K562 (cell line): ENCODE data around the gene MAZ. TPM values are rescaled to one million over a fixed set of nuclear protein-coding genes. Genes with fewer than 3 reads are reported as not detected.

Experiments
- ATAC-seq: fragments of 200-7000 bp; cut with Tn5 transposase; 3 replicates; pipeline ENCODE4 v1.9.1; 2020; ENCODE audit warnings: moderate library complexity
- BruUV-seq: library from RNA; stranded (reverse); fragments of 400-500 nt; replicated peaks from 2 replicates; lab custom pipeline; 2021; lab: Mats Ljungman, UMichigan
- CTCF ChIA-PET: fragments of 300-600 bp; formaldehyde crosslinking; extraction: SDS; loops from one replicate; lab custom pipeline; 2021; ENCODE audit warnings: low intra/inter-chr PET ratio; lab: Yijun Ruan, JAX
- POLR2A ChIA-PET: fragments of 300-600, 350-650 bp; sonication (Branson Sonifier 250); formaldehyde crosslinking; extraction: SDS; loops from one replicate; lab custom pipeline; 2021; ENCODE audit warnings: antibody characterized with exemption, inconsistent platforms; lab: Yijun Ruan, JAX
- DNase-seq, 4 experiments: peaks; one replicate each; pipeline versions ENCODE4 v3.0.0 to v3.0.0-alpha.2; 2011 to 2018; ENCODE audit warnings: low spot score in 3 of 4, mixed read lengths in 3 of 4; ENCODE audit errors: extremely low read depth in 1 of 4
- FAIRE-seq: peaks from 2 replicates; lab custom pipeline; 2011; peaks lifted over from hg19 to GRCh38; lab: Jason Lieb, UNC
- H2AFZ ChIP-seq: 2 replicates; pipeline ENCODE4 v1.6.0; 2011; ENCODE audit warnings: low read depth, low read length, control low read depth, inconsistent platforms
- H3K27ac ChIP-seq: fragments of 200-600 bp; 3 replicates; pipeline ENCODE4 v1.8.0; 2011; ENCODE audit warnings: low read depth, mild to moderate bottlenecking, control low read depth, inconsistent platforms, low read length, moderate library complexity, mixed read lengths; ENCODE audit errors: extremely low read depth
- H3K27me3 ChIP-seq, 2 experiments: fragments of 300-600 bp in 1 of 2; 2 replicates in 1 of 2; 3 replicates in 1 of 2; pipeline versions ENCODE4 v1.6.0 to v1.8.0; 2011; ENCODE audit warnings: inconsistent platforms in 2 of 2, low read length in 2 of 2, mild to moderate bottlenecking in 1 of 2, mixed read lengths in 1 of 2, moderate library complexity in 1 of 2; ENCODE audit not compliant: control insufficient read depth in 2 of 2, insufficient read depth in 2 of 2
- H3K36me3 ChIP-seq: fragments of 300-600 bp; 3 replicates; pipeline ENCODE4 v1.8.0; 2011; ENCODE audit warnings: mild to moderate bottlenecking, low read length, inconsistent platforms; ENCODE audit not compliant: control insufficient read depth, insufficient read depth
- H3K4me1 ChIP-seq, 2 experiments: fragments of 200-600 bp in 1 of 2; replicated peaks in 1 of 2; 2 replicates in 1 of 2; 3 replicates in 1 of 2; pipeline versions ENCODE4 v1.5.1 to v1.8.0; 2011; ENCODE audit warnings: inconsistent platforms in 2 of 2, low read length in 2 of 2, mild to moderate bottlenecking in 1 of 2, mixed read lengths in 1 of 2, moderate library complexity in 1 of 2; ENCODE audit not compliant: control insufficient read depth in 2 of 2, insufficient read depth in 2 of 2
- H3K4me2 ChIP-seq: 2 replicates; pipeline ENCODE4 v1.6.1; 2011; ENCODE audit warnings: low read length, control low read depth, inconsistent platforms, mixed read lengths; ENCODE audit not compliant: insufficient read depth
- H3K4me3 ChIP-seq: fragments of 200-600 bp; sonication (generic), shearing (Covaris generic); 2 replicates; pipeline ENCODE4 v1.5.1; 2016; ENCODE audit warnings: control low read depth, inconsistent platforms
- H3K79me2 ChIP-seq: fragments of 200-600 bp; 3 replicates; pipeline ENCODE4 v1.8.0; 2011; ENCODE audit warnings: low read length, inconsistent platforms; ENCODE audit not compliant: control insufficient read depth, insufficient read depth
- H3K9ac ChIP-seq, 2 experiments: 2 replicates each; pipeline versions ENCODE4 v1.6.0 to v1.6.1; 2011; ENCODE audit warnings: low read depth in 2 of 2, low read length in 2 of 2, control low read depth in 1 of 2, inconsistent platforms in 1 of 2, mild to moderate bottlenecking in 1 of 2, mixed read lengths in 1 of 2; ENCODE audit not compliant: insufficient read depth in 1 of 2
- H3K9me1 ChIP-seq: one replicate; pipeline ENCODE4 v1.6.0; 2011; ENCODE audit warnings: inconsistent platforms, mild to moderate bottlenecking, low read length, moderate library complexity; ENCODE audit not compliant: control insufficient read depth, insufficient read depth
- H3K9me3 ChIP-seq: replicated peaks from 2 replicates; pipeline ENCODE4 v1.5.1; 2011; ENCODE audit warnings: low read depth, low read length, inconsistent platforms; ENCODE audit not compliant: control insufficient read depth, insufficient read depth
- H4K20me1 ChIP-seq: replicated peaks from 2 replicates; pipeline ENCODE4 v1.6.1; 2011; ENCODE audit warnings: low read length, inconsistent platforms, mixed read lengths; ENCODE audit not compliant: control insufficient read depth, insufficient read depth
- BRF1 ChIP-seq: IDR thresholded peaks from 3 replicates; pipeline ENCODE4 v1.6.1; 2011; ENCODE audit warnings: borderline replicate concordance, mild to moderate bottlenecking; ENCODE audit not compliant: insufficient read length; ENCODE audit errors: extremely low read depth
- CCAR2 ChIP-seq: fragments of 200-400 bp; formaldehyde crosslinking; IDR thresholded peaks from 2 replicates; pipeline ENCODE4 v1.6.1; 2017; ENCODE audit warnings: mild to moderate bottlenecking, low read depth, low read length
- DACH1 ChIP-seq: fragments of 450-650 bp; IDR thresholded peaks from 2 replicates; pipeline ENCODE4 v1.6.1; 2018; ENCODE audit not compliant: partially characterized antibody
- DDX20 ChIP-seq: fragments of 450-650 bp; IDR thresholded peaks from 2 replicates; pipeline ENCODE4 v1.6.1; 2016; ENCODE audit warnings: missing genetic modification characterization, low read depth, mild to moderate bottlenecking, missing compliant biosample characterization, moderate library complexity
- FOXJ2 ChIP-seq: fragments of 200-800 bp; sonication (Bioruptor generic); IDR thresholded peaks from 2 replicates; pipeline ENCODE4 v1.6.1; 2016; ENCODE audit warnings: missing genetic modification characterization, missing compliant biosample characterization
- GABPA ChIP-seq: fragments of 200-800 bp; sonication (Bioruptor generic); conservative IDR thresholded peaks from 2 replicates; pipeline ENCODE4 v1.6.1; 2016; ENCODE audit warnings: low read depth, missing genetic modification characterization, missing compliant biosample characterization
- GABPB2 ChIP-seq: fragments of 250-450 bp; sonication (Bioruptor Pico); conservative IDR thresholded peaks from 2 replicates; pipeline ENCODE4 v1.5.1; 2021; ENCODE audit warnings: mild to moderate bottlenecking
- KLF6 ChIP-seq: fragments of 250-450 bp; sonication (Bioruptor Pico); IDR thresholded peaks from 2 replicates; pipeline ENCODE4 v1.4.0; 2020; ENCODE audit warnings: mild to moderate bottlenecking, moderate library complexity, borderline replicate concordance
- NFE2L1 ChIP-seq: fragments of 450-650 bp; IDR thresholded peaks from 2 replicates; pipeline ENCODE4 v1.6.1; 2016; ENCODE audit warnings: missing genetic modification characterization, low read depth, mild to moderate bottlenecking, missing compliant biosample characterization, moderate library complexity, borderline replicate concordance
- PRMT5 ChIP-seq: sonication (generic); formaldehyde crosslinking; IDR thresholded peaks from 2 replicates; pipeline ENCODE4 v1.5.0; 2020; ENCODE audit warnings: missing genetic modification reagents
- PTTG1 ChIP-seq: fragments of 450-650 bp; IDR thresholded peaks from 2 replicates; pipeline ENCODE4 v1.6.1; 2016; ENCODE audit warnings: low read depth, mild to moderate bottlenecking, missing genetic modification characterization, missing compliant biosample characterization
- ZNF764 ChIP-seq: fragments of 250-450 bp; sonication (Bioruptor Pico); IDR thresholded peaks from 2 replicates; pipeline ENCODE4 v1.4.0; 2020; ENCODE audit warnings: low read depth, mild to moderate bottlenecking, moderate library complexity
- WGBS: fragments of 100-300 bp; shearing (Covaris generic); methylation state at CpG from one replicate; pipeline ENCODE4 v1.1.6; 2016; ENCODE audit warnings: low coverage, mixed read lengths; ENCODE audit not compliant: insufficient coverage; ENCODE audit errors: missing lambda C conversion rate; 5-methylcytosine and 5-hydroxymethylcytosine counted together
- in situ Hi-C: fragments of 300-500 bp; cut with MboI; formaldehyde crosslinking; loops from 4 replicates; pipeline ENCODE4 v1.15.0; 2018; ENCODE audit warnings: inconsistent platforms, mixed read lengths
- intact Hi-C: fragments of 100-400 bp; cut with micrococcal nuclease; formaldehyde crosslinking; loops from 2 replicates; pipeline ENCODE4 v1.14.2; 2022
- polyA plus RNA-seq, 8 experiments: library from polyadenylated mRNA; depleted of rRNA in 4 of 8; stranded (reverse) in 5 of 8; unstranded in 3 of 8; fragments of >200 nt; fragmentation: Nextera tagmentation in 2 of 8; fragmentation: Illumina TruSeq in 1 of 8; extraction: Ambion mirVana in 2 of 8; extraction: Trizol in 1 of 8; gene quantifications; 2 replicates each; pipeline versions ENCODE4 v1.2.1 to v1.2.3, GENCODE V29; 2011 to 2014; ENCODE audit warnings: inconsistent platforms in 1 of 8, missing spikeins in 1 of 8
- total RNA-seq, 7 experiments: library from RNA; depleted of rRNA in 6 of 7; stranded (reverse); fragments of >200 nt in 6 of 7; fragmentation: Illumina TruSeq in 2 of 7; extraction: Trizol in 2 of 7; gene quantifications; 2 replicates each; pipeline versions ENCODE4 v1.2.1 to v1.2.3, GENCODE V29; 2011 to 2021; ENCODE audit warnings: low replicate concordance in 1 of 7
- TF ChIP-seq, protein P1 (sequence below): fragments of 450-650 bp; formaldehyde crosslinking; IDR thresholded peaks from 2 replicates; pipeline ENCODE4 v1.4.0; 2022; ENCODE audit warnings: missing genetic modification characterization
- TF ChIP-seq, protein P2 (sequence below): fragments of 250-450 bp; sonication (Bioruptor Pico); IDR thresholded peaks from 2 replicates; pipeline ENCODE4 v1.5.1; 2021; ENCODE audit warnings: mild to moderate bottlenecking
- TF ChIP-seq, protein P3 (sequence below): fragments of 450-650 bp; formaldehyde crosslinking; IDR thresholded peaks from 2 replicates; pipeline ENCODE4 v1.4.0; 2022; ENCODE audit warnings: mild to moderate bottlenecking, moderate library complexity
- TF ChIP-seq, protein P4 (sequence below): fragments of 450-650 bp; IDR thresholded peaks from 2 replicates; pipeline ENCODE4 v1.6.1; 2016; ENCODE audit warnings: mild to moderate bottlenecking

Gene MAZ
- total and polyA plus RNA-seq, 9 of the 15 experiments (the other 6 are each of a cell fraction or from before 2014, with no cell fraction given): 45.4 to 532 (median 250) TPM

DNA sequence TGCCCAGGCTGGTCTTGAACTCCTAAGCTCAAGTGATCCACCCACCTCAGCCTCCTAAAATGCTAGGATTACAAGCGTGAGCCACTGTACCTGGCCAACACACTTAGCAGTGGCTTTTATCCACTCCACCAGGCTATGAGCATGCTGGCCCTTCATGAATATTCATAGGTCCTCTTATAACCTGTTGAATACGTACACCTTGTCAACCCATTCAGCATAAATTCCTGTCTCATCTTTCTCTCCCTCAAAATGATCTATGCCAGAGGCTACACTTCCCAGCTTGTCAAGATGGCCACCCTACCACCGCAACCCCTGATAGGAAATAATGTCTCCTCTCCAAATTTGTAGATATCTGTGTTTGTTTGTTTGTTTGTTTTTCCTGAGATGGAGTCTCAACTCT is 39.3 kb upstream of the MAZ start (continued):
- TF ChIP-seq, protein P1, sequence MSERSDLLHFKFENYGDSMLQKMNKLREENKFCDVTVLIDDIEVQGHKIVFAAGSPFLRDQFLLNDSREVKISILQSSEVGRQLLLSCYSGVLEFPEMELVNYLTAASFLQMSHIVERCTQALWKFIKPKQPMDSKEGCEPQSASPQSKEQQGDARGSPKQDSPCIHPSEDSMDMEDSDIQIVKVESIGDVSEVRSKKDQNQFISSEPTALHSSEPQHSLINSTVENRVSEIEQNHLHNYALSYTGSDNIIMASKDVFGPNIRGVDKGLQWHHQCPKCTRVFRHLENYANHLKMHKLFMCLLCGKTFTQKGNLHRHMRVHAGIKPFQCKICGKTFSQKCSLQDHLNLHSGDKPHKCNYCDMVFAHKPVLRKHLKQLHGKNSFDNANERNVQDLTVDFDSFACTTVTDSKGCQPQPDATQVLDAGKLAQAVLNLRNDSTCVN (CRISPR knock-in tag): no peak
- TF ChIP-seq NFE2L1 (tag) (no peak), FOXJ2 (tag) (no peak), GABPA (tag) (no peak), GABPB2 (no peak)
- TF ChIP-seq, protein P2, sequence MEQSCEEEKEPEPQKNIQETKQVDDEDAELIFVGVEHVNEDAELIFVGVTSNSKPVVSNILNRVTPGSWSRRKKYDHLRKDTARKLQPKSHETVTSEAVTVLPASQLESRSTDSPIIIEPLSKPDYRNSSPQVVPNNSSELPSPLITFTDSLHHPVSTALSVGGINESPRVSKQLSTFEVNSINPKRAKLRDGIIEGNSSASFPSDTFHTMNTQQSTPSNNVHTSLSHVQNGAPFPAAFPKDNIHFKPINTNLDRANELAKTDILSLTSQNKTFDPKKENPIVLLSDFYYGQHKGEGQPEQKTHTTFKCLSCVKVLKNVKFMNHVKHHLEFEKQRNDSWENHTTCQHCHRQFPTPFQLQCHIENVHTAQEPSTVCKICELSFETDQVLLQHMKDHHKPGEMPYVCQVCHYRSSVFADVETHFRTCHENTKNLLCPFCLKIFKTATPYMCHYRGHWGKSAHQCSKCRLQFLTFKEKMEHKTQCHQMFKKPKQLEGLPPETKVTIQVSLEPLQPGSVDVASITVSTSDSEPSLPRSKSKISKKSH (CRISPR knock-in tag): no peak
- TF ChIP-seq, all 486 proteins: peak for 0

DNA sequence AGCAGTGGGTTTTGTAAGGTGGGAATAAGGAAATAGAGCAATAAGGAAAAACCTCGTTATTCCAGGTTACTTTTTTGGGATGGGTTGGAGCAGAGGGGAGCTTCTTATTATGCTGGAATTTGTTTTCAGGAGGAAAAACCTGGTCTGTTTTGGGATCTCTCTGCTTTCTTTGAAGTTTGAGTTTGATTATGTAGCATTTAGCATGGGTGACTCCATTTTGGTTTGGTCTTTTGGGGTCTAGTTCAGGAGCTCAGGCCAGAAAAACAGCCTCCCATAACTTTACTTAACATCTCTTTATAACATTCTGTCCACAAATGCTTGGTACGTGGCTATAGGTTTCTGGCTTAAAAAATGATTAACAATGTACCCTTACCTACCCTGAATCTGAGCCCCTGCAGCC is 36.8 kb upstream of the MAZ start:
- intact Hi-C loops: no loop called here
- Histone ChIP-seq H3K36me3 (no peaks in the 10 kb centered on the region), H3K4me3 (no peak overlapping the region), H3K27ac (no peak overlapping the region), H2AFZ (no peak overlapping the region), H3K9ac (no peak overlapping the region), H3K4me1 (peaks cover 6 to 11% of the 10 kb centered on the region in 2 experiments), H3K9me3 (no peaks in the 10 kb centered on the region), H3K79me2 (no peaks in the 10 kb centered on the region), H3K9me1 (no peaks in the 10 kb centered on the region), H3K4me2 (no peak overlapping the region), H3K27me3 (no peaks in the 10 kb centered on the region), H4K20me1 (no peaks in the 10 kb centered on the region)
- no TSS peak for BruUV-seq
- FAIRE-seq (no peak), DNase-seq (no peak), ATAC-seq (no peak)
- ChIA-PET POLR2A (interaction anchor here (1.3 to 2.1 kb wide), 2 partner anchors 10 to 34 kb away, joined by 3 to 9 read pairs; no protein-coding TSS in a partner anchor), CTCF (no interaction called here)
- 25% methylated on average over 2 of the region's 2 CpGs for WGBS
- in situ Hi-C loops: no loop called here
- TF ChIP-seq DDX20 (tag): 0 out of 2 replicates have a peak, but pooled peaks have one; percentile 46
- TF ChIP-seq, protein P3, sequence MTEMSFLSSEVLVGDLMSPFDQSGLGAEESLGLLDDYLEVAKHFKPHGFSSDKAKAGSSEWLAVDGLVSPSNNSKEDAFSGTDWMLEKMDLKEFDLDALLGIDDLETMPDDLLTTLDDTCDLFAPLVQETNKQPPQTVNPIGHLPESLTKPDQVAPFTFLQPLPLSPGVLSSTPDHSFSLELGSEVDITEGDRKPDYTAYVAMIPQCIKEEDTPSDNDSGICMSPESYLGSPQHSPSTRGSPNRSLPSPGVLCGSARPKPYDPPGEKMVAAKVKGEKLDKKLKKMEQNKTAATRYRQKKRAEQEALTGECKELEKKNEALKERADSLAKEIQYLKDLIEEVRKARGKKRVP: no peak
- TF ChIP-seq CCAR2: no peak
- TF ChIP-seq, protein P4, sequence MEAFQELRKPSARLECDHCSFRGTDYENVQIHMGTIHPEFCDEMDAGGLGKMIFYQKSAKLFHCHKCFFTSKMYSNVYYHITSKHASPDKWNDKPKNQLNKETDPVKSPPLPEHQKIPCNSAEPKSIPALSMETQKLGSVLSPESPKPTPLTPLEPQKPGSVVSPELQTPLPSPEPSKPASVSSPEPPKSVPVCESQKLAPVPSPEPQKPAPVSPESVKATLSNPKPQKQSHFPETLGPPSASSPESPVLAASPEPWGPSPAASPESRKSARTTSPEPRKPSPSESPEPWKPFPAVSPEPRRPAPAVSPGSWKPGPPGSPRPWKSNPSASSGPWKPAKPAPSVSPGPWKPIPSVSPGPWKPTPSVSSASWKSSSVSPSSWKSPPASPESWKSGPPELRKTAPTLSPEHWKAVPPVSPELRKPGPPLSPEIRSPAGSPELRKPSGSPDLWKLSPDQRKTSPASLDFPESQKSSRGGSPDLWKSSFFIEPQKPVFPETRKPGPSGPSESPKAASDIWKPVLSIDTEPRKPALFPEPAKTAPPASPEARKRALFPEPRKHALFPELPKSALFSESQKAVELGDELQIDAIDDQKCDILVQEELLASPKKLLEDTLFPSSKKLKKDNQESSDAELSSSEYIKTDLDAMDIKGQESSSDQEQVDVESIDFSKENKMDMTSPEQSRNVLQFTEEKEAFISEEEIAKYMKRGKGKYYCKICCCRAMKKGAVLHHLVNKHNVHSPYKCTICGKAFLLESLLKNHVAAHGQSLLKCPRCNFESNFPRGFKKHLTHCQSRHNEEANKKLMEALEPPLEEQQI: no peak
- TF ChIP-seq DACH1: no peak
- TF ChIP-seq KLF6 (CRISPR knock-in tag): peak; percentile 27; the same call in 1 of the 2 replicates
- TF ChIP-seq PTTG1 (tag): peak; percentile 70
- no peak for TF ChIP-seq BRF1
- TF ChIP-seq ZNF764 (CRISPR knock-in tag): no peak
- TF ChIP-seq PRMT5: no peak
